Mammary epithelial cell (primary cell): ENCODE measurements around the gene TUBB2A.
"Not testable (repeated sequence)": the region's sequence is repeated elsewhere in the genome, so short reads cannot be mapped to it uniquely, and the experiment has no call there.

ENCODE experiments used
- EZH2 ChIP-seq: IDR thresholded peaks from 2 replicates; pipeline ENCODE4 v1.6.1; 2012; ENCODE audit warnings: low read length, inconsistent platforms, borderline replicate concordance
- TF ChIP-seq, protein P1 (sequence below), 2 donors: IDR thresholded peaks in 1 of 2; conservative IDR thresholded peaks in 1 of 2; 2 replicates each; pipeline ENCODE4 v1.5.1; 2011 to 2012; ENCODE audit warnings: inconsistent platforms in 2 of 2, low read length in 2 of 2, mild to moderate bottlenecking in 2 of 2, control low read depth in 1 of 2, low read depth in 1 of 2; ENCODE audit not compliant: insufficient read depth in 1 of 2; ENCODE audit errors: extremely low read depth in 1 of 2

DNA sequence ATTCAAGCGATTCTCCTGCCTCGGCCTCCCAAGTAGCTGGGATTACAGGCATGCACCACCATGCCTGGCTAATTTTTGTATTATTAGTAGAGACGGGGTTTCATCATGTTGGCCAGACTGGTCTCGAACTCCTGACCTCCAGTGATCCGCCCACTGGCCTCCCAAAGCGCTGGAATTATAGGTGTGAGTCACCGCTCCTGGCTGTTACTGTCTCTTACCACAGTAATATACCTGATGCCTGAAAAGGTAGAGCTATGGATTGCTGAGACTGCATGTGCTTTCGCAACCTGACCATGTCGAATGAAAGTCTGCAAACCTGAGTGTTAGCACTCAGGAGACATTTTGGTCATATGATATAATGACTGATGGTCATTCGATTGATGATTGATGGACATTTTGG, 31.8 kb upstream of the TUBB2A start:
- TF ChIP-seq, protein P1, sequence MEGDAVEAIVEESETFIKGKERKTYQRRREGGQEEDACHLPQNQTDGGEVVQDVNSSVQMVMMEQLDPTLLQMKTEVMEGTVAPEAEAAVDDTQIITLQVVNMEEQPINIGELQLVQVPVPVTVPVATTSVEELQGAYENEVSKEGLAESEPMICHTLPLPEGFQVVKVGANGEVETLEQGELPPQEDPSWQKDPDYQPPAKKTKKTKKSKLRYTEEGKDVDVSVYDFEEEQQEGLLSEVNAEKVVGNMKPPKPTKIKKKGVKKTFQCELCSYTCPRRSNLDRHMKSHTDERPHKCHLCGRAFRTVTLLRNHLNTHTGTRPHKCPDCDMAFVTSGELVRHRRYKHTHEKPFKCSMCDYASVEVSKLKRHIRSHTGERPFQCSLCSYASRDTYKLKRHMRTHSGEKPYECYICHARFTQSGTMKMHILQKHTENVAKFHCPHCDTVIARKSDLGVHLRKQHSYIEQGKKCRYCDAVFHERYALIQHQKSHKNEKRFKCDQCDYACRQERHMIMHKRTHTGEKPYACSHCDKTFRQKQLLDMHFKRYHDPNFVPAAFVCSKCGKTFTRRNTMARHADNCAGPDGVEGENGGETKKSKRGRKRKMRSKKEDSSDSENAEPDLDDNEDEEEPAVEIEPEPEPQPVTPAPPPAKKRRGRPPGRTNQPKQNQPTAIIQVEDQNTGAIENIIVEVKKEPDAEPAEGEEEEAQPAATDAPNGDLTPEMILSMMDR (conservative IDR thresholded peaks at IDR 0.05 in 1 of 2, IDR thresholded peaks at IDR 0.05 in 1 of 2; ENCODE audit: extremely low read depth in 1 of 2, insufficient read depth in 1 of 2, low read depth in 1 of 2, low read length in 2 of 2) = not testable (repeated sequence)
- TF ChIP-seq EZH2 = not testable (repeated sequence)
